WI38 (cell line): Measurements from ENCODE around the gene NT5DC3.

Source experiments
- H3K4me3 ChIP-seq: 2 replicates; pipeline ENCODE4 v1.5.1; 2011; ENCODE audit warnings: low read depth, mild to moderate bottlenecking, control low read depth, low read length
- CTCF ChIP-seq: IDR thresholded peaks from 2 replicates; pipeline ENCODE4 v1.5.1; 2012; ENCODE audit warnings: low read depth, mild to moderate bottlenecking, control low read depth, low read length

NT5DC3 gene

GRCh38 chr12:103880299-103881142 lies 39.5 kb upstream of the NT5DC3 start:
- no peak for TF ChIP-seq CTCF
- no peak overlapping the region for H3K4me3 ChIP-seq

DNA sequence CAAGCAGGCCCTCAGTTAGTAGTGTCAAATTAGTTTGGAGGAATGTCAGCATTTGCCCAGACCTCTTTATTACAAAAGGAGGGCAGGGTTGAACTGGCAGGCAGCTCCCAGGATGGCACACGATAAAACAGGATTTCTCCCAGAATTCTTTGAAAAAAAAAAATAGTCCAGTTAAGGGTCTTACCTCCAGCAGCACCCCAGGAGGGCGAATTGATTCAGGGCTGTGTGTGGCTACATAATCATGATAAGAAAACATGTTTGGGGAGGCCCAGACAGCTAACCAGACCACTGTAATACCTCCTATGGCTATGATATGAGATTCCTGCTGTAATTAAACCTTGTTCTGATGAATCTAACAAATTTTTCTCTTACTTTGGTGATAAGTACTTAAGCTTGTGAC lies 38.8 kb upstream of the NT5DC3 start:
- TF ChIP-seq CTCF, result no peak
- no peak overlapping the region for H3K4me3 ChIP-seq

DNA sequence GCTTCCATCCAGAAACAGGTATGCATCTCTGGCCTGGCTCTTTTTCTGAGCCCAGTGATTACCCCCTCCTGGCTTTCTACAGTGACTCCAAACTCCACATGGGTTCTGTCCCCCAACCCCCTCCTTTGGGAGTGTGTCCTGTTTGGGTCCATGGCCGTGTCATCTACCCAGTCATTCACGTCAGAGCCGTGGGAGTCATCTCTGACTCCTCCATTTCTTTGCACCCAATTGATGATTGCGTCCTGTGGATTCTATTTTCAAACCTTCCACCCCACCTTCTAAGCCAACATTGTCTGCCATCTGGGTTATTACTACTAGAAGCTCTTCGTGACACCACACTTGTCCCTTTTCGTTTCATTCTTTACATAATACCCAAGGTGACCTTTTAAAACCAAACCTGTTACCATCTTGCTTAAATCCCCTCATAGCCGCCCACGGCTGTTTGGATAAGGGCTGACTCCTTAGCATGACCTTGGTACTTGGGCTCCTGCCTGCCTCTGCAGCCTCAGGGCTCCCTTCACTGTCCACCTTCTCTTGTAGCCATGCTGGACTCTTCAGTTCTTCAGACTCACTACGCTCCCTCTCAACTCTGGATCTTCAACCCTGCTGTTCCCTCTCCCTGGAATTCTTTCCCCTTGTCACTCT lies 38.1 kb upstream of the NT5DC3 start:
- no peak for TF ChIP-seq CTCF

GRCh38 chr12:103877934-103878510 lies 37.0 kb upstream of the NT5DC3 start:
- H3K4me3 ChIP-seq, result no peak overlapping the region
- TF ChIP-seq CTCF, result peak; percentile 59

More for the DNA sequence above, 38.1 kb upstream of the NT5DC3 start:
- H3K4me3 ChIP-seq, result no peak overlapping the region

- H3K4me3 ChIP-seq, result no peak overlapping the region
- TF ChIP-seq CTCF, result no peak
Observed at GRCh38 chr12:103877288-103877687, 36.3 kb upstream of the NT5DC3 start.

GRCh38 chr12:103875666-103876065 lies 34.6 kb upstream of the NT5DC3 start:
- TF ChIP-seq CTCF, result no peak
- H3K4me3 ChIP-seq, result no peak overlapping the region

DNA sequence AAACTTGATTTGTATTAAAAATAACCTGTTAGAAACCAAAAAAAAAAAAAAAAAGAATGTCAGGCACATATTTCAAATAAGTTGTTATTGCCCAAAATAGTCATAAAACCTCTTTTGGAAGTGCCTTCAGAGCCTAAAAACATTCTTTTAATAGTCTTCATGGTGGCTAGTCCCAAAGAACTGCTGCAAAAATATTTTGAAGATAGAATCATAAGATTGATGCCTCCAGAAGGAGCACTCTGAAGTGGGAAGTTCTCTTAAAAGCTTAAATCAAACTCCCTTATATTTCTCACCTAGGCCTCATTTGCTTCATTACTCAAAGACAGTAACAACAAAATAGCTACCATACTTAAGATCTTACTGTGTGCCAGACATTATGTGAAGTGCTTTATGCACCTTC lies 27.2 kb upstream of the NT5DC3 start:
- no peak overlapping the region for H3K4me3 ChIP-seq
- no peak for TF ChIP-seq CTCF
